Measurements from ENCODE around the gene PCDHGC4.

Gene PCDHGC4

DNA sequence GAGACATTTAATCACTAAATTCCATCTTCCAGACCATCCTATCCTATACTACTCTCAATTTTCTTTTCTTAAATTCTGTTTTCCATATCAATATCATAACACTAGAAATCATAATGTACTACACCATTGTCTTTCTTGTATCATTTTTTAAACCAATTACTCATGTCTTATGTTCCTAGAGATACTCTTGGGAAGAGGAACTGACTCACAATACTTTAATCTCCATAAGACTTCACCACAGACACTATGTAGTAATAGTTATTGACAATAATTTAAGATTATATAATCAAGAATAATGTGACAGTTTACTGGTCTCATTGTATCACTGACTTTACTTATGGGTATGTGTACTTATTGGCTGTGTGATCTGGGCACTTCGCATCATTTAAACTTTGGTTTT, 47.9 kb downstream of the PCDHGC4 start:
- no peak for DNase-seq

DNA sequence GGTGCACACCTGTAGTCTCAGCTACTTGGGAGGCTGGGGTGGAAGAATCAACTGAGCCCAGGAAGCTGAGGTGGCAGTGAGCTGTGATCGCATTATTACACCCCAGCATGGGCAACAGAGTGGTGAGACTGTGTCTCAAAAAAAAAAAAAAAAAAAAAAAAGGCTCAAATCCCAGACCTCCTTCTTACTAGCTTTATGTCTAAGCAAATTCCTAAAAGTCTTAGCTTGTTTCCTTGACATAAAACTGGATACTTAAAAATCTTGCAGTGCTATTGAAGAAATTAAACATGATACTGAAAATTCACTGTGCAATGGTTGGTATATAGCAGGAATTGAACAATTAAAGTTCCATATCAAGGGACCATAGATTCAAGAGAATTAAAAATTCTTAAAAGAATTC, 49.1 kb downstream of the PCDHGC4 start:
- DNase-seq = no peak

DNA sequence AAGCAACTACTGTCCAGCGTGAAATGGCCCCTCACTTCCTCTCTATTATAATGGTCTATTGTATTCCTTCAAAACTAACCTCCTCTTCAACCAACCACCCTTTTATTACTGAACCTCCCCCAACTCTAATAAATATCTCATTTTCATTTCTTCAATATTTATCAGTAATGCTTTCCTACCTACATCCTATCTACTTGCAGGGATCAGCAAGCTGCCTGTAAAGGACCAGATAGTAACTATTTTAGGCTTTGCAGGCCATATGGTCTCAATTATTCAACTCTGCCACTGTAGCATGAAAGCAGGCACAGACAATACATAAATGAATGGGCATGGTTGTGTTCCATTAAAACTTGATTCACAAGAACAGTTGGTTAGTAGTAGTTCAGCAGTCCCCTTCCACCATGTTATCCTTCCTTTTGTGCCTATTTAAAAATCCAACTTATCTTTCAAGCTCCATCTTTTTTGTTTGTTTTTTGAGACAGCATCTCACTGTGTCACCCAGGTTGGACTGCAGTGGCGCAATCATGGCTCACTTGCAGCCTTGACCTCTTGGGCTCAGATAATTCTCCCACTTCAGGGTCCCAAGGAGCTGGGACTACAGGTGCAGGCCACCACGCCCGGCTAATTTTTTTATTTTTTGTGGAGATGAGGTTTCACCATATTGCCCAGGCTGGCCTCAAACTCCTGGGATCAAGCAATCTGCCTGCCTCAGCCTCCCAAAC, 49.8 kb downstream of the PCDHGC4 start:
- DNase-seq = no peak

Measured in AML-193 (cell line).